Measurements from ENCODE around the gene USO1.
A peak's percentile ranks its signal among the peaks of the same experiment; 100 is the strongest.
"Not testable (repeated sequence)": the region's sequence is repeated elsewhere in the genome, so short reads cannot be mapped to it uniquely, and the experiment has no call there.

USO1 gene

DNA sequence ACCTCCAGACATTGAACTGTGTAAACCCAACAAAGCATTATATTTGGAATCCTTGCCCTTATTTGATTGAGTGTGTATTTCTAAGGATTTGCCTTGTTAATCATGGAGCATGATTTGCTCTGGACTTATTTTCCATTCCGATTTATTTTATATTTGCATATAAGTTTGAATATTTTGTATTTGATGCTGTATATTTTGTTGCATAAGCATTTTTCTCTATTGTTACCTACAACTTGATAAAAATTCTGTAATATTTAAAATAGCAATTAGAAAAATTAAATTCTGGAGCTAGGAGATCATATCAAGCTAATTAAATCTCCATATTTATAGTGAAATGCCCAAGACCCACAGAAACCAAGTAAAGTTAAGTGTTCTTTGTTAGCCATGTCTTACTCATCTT lies 47.2 kb downstream of the USO1 start:
- no peak for DNase-seq

- DNase-seq: no peak
Measured at GRCh38 chr4:75777589-75777988, 53.2 kb downstream of the USO1 start.

- peak in 1 of 5 experiments; percentile 18 for DNase-seq
Measured at GRCh38 chr4:75779105-75779757, 54.9 kb downstream of the USO1 start.

GRCh38 chr4:75781305-75781704 lies 56.9 kb downstream of the USO1 start:
- DNase-seq: no peak

DNA sequence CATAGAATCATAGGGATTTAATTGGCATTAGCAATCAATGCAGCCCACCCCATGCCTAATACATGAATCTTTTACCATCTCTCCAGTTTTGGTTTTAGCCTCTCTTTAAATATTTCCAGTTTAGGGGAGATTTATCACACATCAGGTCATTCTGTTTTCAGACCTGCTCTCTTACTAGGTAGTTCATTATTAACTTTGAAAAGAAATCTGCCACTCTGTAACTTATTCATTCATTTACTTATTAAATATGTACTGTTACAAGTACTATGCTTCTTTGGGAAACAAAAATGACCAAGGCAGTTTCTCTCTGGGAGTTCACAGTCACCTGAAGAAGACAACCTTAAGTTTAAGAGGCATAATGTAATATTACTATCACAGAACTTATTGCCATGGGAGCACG lies 62.1 kb downstream of the USO1 start:
- DNase-seq: no peak

DNA sequence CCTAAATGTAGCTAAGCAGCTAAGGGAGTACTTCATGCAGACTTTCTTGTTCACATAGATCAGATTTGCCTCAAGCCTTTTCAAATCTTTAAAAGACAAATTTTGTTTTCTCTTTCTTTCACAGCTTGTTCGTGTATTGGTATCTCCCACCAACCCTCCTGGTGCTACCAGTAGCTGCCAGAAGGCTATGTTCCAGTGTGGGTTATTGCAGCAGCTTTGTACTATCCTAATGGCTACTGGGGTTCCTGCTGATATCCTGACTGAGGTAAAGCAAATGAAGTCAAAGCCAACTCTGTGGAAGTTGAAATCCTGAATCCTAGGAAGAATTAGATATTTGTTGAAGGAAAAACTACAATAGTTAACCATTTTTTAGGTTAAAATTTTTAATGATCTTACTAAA lies 62.6 kb downstream of the USO1 start:
- no peak for DNase-seq

- DNase-seq: no peak
Measured at GRCh38 chr4:75790024-75790423, 65.6 kb downstream of the USO1 start.

GRCh38 chr4:75800972-75801371 lies 76.6 kb downstream of the USO1 start:
- no peak for DNase-seq

DNA sequence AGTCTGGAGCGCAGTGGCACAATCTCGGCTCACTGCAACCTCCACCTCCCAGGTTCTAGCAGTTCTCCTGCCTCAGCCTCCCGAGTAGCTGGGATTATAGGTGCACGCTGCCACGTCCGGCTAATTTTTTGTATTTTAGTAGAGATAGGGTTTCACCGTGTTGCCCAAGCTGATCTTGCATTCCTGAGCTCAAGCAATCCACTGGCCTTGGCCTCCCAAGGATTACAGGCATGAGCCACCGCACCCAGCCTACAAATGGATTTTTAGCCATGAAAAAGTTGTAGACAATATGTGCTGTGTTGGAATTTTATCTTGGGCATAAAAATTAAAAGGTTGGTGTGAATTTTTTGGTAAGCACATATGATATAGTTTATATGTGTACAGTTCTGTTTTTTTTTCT lies 81.7 kb downstream of the USO1 start:
- not testable (repeated sequence) for DNase-seq

DNA sequence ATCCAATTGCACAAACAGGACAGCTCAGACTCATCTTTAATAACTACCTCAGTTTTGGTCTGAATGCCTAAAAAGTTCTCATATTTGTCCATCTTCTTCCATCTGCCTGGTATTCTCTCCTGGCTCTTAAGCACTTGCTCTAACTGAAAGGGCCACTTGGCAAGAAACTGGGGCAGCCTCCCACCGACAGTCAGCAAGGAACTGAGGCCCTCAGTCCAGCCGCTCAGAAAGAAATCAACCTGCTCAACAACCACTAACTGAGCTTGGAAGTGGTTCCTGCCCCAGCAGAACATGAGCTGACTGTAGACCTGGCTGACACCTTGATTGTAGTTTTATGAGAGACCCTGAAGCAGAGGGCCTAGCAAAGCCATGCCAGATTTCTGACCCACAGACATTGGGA lies 93.5 kb downstream of the USO1 start:
- DNase-seq: no peak

DNA sequence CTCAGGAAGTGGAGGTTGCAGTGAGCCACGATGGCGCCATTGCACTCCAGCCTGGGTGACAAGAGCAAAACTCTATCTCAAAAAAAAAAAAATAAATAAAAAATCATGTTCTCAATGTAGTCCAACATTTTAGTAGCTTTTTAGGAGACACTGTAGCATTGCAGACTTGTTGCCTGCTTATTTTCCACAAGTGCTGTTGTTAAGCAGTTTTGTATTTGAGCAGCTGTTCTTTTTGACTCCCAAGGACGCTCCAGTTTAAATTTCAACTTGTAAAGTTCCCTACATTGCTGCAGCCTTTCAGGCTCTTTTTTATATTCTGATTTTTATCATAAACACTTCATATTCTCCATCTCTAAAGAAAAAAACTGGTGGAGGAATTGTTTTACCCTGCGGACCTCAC lies 94.7 kb downstream of the USO1 start:
- DNase-seq: no peak

DNA sequence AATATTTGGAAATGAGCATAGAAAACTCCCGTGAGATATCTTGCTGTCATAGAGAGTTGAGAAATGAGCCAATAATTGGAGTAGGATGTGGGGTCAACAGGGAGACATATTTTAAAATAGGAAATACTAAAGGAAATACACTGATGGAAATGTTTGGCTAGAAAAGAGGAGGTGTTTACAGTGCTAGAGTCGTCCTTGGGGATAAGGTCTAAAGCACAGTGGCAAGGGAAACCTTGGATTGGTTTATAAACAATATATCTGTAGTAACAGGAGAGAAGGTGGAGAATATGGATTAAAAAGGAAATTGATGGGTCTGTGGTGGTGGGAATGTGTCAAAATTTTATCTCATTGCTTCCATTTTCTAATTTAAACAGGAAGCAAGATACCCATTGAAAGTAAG lies 95.8 kb downstream of the USO1 start:
- no peak for DNase-seq

GRCh38 chr4:75820676-75821075 lies 96.3 kb downstream of the USO1 start:
- DNase-seq: no peak

GRCh38 chr4:75821216-75821615 lies 96.8 kb downstream of the USO1 start:
- DNase-seq: no peak

DNA sequence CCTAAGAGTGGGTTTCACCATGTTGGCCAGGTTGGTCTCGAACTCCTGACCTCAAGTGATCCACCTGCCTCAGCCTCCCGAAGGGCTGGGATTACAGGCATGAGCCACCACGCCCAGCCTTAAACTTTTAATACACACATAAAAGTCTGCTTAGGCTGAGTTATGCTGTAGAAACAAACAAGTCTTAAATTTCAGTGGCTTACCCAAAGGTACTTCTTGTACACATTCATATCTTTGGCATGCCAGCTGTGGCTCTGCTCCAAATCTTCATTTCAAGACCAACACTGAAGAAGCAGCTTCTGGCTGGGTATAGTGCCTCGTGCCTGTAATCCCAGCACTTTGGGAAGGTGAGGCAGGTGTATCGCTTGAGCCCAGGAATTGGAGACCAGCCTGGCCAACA lies 97.6 kb downstream of the USO1 start:
- DNase-seq: no peak

GRCh38 chr4:75822416-75822815 lies 98.0 kb downstream of the USO1 start:
- DNase-seq: no peak

DNA sequence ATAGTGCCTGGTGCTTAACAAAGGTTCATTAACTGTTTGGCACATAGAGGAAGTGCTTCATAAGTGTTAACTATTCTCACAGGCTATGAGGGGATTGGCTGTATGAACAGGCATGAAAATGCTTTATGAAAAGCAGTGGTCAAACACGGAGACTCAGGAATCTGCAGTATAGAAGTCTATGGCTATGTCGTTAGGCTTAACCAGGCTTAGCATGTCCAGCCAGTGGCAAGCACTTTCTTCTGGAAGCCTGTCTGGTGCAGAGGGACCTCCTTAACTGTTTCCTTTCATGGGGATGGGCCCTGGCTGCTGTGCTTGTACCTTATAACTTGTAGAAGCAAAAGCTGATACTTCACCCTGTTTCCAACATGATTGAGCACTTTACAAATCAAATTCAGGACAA lies 99.4 kb downstream of the USO1 start:
- DNase-seq: no peak

DNA sequence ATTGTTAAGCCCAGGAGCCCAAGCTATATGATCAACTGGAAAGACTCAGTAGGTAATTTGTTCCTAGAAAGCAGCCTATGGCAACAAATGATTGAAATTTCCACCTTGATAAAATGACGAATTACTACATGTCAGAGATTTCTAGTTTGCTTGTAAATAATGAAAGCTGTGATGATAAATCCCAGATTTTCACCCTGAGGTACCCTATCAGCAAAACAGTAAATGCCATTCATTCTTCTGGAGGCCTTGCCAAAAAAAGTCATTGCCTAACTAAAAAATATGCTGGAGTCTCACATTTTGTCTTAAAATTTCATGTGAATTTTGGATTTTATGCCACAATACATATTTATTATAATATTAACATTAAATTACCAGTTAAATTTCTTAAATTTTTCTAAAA lies 106.5 kb downstream of the USO1 start:
- DNase-seq: no peak

DNA sequence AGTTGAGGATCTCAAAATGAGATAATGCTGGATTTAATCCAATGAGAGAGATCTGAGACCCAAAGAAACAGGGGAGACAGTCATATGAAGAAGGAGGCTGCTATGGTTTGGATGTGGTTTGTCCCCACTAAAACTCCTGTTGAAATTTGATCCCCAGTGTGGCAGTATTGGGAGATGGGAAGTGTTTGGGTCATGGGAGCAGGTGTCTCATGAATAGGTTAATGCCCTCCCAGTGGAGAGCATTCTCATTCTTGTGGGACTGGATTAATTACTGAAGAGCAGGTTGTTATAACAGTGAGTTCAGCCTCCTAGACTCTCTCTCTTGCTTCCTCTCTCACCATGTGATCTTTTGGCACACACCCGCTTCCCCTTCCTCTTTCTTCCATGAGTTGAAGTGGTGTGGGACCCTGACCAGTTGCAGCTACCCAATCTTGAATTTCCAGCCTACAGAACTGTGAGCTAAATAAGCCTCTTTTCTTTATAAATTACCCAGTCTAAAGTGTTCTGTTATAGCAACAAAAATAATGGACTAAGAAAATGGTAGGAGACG lies 107.6 kb downstream of the USO1 start:
- DNase-seq: no peak

GRCh38 chr4:75834095-75834771 lies 109.9 kb downstream of the USO1 start:
- DNase-seq: no peak

- DNase-seq: no peak
Measured at GRCh38 chr4:75834772-75835154, 110.4 kb downstream of the USO1 start.

- DNase-seq: no peak
Measured at GRCh38 chr4:75841641-75842520, 117.5 kb downstream of the USO1 start.

- DNase-seq: no peak
Measured at GRCh38 chr4:75843596-75843995, 119.2 kb downstream of the USO1 start.
